ENCODE data around the gene C10orf71. TPM values are rescaled to one million over a fixed set of nuclear protein-coding genes. Genes with fewer than 3 reads are reported as not detected.

Gene C10orf71
- total RNA-seq, 1 donor from 2014 or later = not detected

- Mint-ChIP-seq H3K4me1 (ENCODE audit: low read depth) (peaks cover 3% of the 10 kb centered on the region), H3K27ac (no peak overlapping the region), H3K27me3 (ENCODE audit: low read depth) (peaks cover 2% of the 10 kb centered on the region), H3K9me3 (no peaks in the 10 kb centered on the region), H3K4me3 (ENCODE audit: low read depth) (no peak overlapping the region), H3K36me3 (ENCODE audit: low read depth) (no peaks in the 10 kb centered on the region)
- intact Hi-C loops (cut with micrococcal nuclease) = no loop called here
- no peak for DNase-seq (ENCODE audit: low spot score)
Observed at GRCh38 chr10:49277973-49278372, 21.0 kb upstream of the C10orf71 start.

GRCh38 chr10:49278497-49278981 is 20.4 kb upstream of the C10orf71 start:
- Mint-ChIP-seq H3K27ac (no peak overlapping the region), H3K36me3 (ENCODE audit: low read depth) (no peaks in the 10 kb centered on the region), H3K4me1 (ENCODE audit: low read depth) (peaks cover 3% of the 10 kb centered on the region), H3K27me3 (ENCODE audit: low read depth) (peaks cover 2% of the 10 kb centered on the region), H3K4me3 (ENCODE audit: low read depth) (no peak overlapping the region), H3K9me3 (no peaks in the 10 kb centered on the region)
- DNase-seq (ENCODE audit: low spot score) = no peak
- intact Hi-C loops (cut with micrococcal nuclease) = no loop called here

GRCh38 chr10:49279015-49279880 is 19.7 kb upstream of the C10orf71 start:
- Mint-ChIP-seq H3K27me3 (ENCODE audit: low read depth) (peaks cover 2% of the 10 kb centered on the region), H3K4me3 (ENCODE audit: low read depth) (no peak overlapping the region), H3K9me3 (no peaks in the 10 kb centered on the region), H3K4me1 (ENCODE audit: low read depth) (peaks cover 3% of the 10 kb centered on the region), H3K36me3 (ENCODE audit: low read depth) (no peaks in the 10 kb centered on the region), H3K27ac (no peak overlapping the region)
- no peak for DNase-seq (ENCODE audit: low spot score)
- intact Hi-C loops (cut with micrococcal nuclease) = no loop called here

DNA sequence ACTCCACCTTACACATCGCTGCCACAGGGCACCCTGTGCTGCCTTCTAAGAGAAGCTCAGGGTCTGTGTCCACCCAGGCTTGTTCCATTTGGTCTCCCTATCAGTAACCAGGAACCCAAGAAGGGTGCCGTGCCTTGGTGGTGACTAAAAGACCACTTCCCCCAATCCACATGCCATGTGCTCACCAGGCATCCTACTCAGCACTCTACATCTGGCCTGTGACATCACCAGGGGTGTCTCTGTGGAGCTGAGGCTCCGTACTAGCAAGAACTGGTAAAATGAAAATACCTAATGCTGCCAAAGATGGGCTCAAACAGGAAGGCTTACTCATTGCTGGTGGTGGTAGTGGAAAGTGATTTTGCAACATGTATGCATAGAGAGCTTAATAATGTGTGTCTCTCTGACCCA is 19.0 kb upstream of the C10orf71 start:
- Mint-ChIP-seq H3K36me3 (ENCODE audit: low read depth) (no peaks in the 10 kb centered on the region), H3K27ac (no peak overlapping the region), H3K4me1 (ENCODE audit: low read depth) (peaks cover 3% of the 10 kb centered on the region), H3K4me3 (ENCODE audit: low read depth) (no peak overlapping the region), H3K27me3 (ENCODE audit: low read depth) (peaks cover 4% of the 10 kb centered on the region), H3K9me3 (no peaks in the 10 kb centered on the region)
- intact Hi-C loops (cut with micrococcal nuclease) = no loop called here
- DNase-seq (ENCODE audit: low spot score) = no peak

- Mint-ChIP-seq H3K36me3 (ENCODE audit: low read depth) (no peaks in the 10 kb centered on the region), H3K4me1 (ENCODE audit: low read depth) (peaks cover 3% of the 10 kb centered on the region), H3K27me3 (ENCODE audit: low read depth) (peaks cover 4% of the 10 kb centered on the region), H3K9me3 (no peaks in the 10 kb centered on the region), H3K4me3 (ENCODE audit: low read depth) (no peak overlapping the region), H3K27ac (no peak overlapping the region)
- DNase-seq (ENCODE audit: low spot score) = no peak
- intact Hi-C loops (cut with micrococcal nuclease) = no loop called here
Observed at GRCh38 chr10:49281461-49281860, 17.5 kb upstream of the C10orf71 start.

GRCh38 chr10:49282306-49282705 is 16.7 kb upstream of the C10orf71 start:
- intact Hi-C loops (cut with micrococcal nuclease) = no loop called here
- DNase-seq (ENCODE audit: low spot score) = no peak
- peaks cover 3% of the 10 kb centered on the region for H3K4me1 Mint-ChIP-seq (ENCODE audit: low read depth)
- H3K27me3 Mint-ChIP-seq (ENCODE audit: low read depth) = peaks cover 4% of the 10 kb centered on the region
- no peaks in the 10 kb centered on the region for H3K36me3 Mint-ChIP-seq (ENCODE audit: low read depth)
- no peaks in the 10 kb centered on the region for H3K9me3 Mint-ChIP-seq
- H3K27ac Mint-ChIP-seq = no peak overlapping the region
- no peak overlapping the region for H3K4me3 Mint-ChIP-seq (ENCODE audit: low read depth)

- H3K4me3 Mint-ChIP-seq (ENCODE audit: low read depth) = no peak overlapping the region
- peaks cover 4% of the 10 kb centered on the region for H3K27me3 Mint-ChIP-seq (ENCODE audit: low read depth)
- no peaks in the 10 kb centered on the region for H3K36me3 Mint-ChIP-seq (ENCODE audit: low read depth)
- peaks cover 3% of the 10 kb centered on the region for H3K4me1 Mint-ChIP-seq (ENCODE audit: low read depth)
- DNase-seq (ENCODE audit: low spot score) = no peak
- no peaks in the 10 kb centered on the region for H3K9me3 Mint-ChIP-seq
- intact Hi-C loops (cut with micrococcal nuclease) = no loop called here
- no peak overlapping the region for H3K27ac Mint-ChIP-seq
Observed at GRCh38 chr10:49282879-49283341, 16.1 kb upstream of the C10orf71 start.

DNA sequence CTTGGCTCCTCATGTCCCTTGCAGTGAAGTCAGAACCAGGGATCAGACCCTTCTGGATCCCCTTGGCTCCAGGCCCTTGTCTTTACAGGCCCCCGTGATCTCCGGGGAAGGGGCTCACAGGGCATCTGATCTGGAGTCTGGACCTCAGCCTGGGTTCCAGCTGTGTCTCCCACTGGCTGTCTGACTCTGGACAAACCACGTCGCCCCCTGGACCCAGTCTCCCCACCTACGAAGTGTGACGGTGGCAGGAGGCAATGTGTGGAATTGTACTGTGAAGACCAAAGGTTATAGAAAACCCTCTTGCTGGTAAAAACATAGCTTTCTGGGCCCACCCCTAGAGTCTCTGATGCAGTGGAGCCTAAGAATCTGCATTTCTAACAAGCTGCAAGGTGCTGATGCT is 15.5 kb upstream of the C10orf71 start:
- Mint-ChIP-seq H3K4me3 (ENCODE audit: low read depth) (no peak overlapping the region), H3K27me3 (ENCODE audit: low read depth) (peaks cover 4% of the 10 kb centered on the region), H3K9me3 (no peaks in the 10 kb centered on the region), H3K27ac (no peak overlapping the region), H3K36me3 (ENCODE audit: low read depth) (no peaks in the 10 kb centered on the region), H3K4me1 (ENCODE audit: low read depth) (peaks cover 3% of the 10 kb centered on the region)
- no peak for DNase-seq (ENCODE audit: low spot score)
- intact Hi-C loops (cut with micrococcal nuclease) = no loop called here

- intact Hi-C loops (cut with micrococcal nuclease) = no loop called here
- Mint-ChIP-seq H3K4me3 (ENCODE audit: low read depth) (no peak overlapping the region), H3K4me1 (ENCODE audit: low read depth) (peaks cover 3% of the 10 kb centered on the region), H3K27me3 (ENCODE audit: low read depth) (peaks cover 4% of the 10 kb centered on the region), H3K27ac (no peak overlapping the region), H3K36me3 (ENCODE audit: low read depth) (no peaks in the 10 kb centered on the region), H3K9me3 (no peaks in the 10 kb centered on the region)
- no peak for DNase-seq (ENCODE audit: low spot score)
Observed at GRCh38 chr10:49284356-49284755, 14.6 kb upstream of the C10orf71 start.

DNA sequence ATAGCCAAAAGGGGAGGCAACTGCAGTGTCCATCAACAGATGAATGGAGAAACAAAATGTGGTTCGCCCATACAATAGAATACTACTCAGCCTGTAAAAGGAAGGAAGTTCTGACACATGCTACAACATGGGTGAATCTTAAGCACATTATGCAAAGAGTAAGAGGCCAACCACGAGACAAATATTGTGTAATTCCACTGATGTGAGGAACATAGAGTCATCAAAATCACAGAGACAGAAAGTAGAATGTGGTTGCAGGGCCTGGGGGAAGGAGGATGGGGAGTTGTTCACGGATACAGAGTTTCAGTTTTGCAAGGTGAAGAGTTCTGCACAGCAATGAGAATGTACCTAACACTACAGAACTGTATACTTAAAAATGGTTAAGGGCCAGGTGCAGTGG is 13.7 kb upstream of the C10orf71 start:
- no peaks in the 10 kb centered on the region for H3K9me3 Mint-ChIP-seq
- H3K27ac Mint-ChIP-seq = no peak overlapping the region
- intact Hi-C loops (cut with micrococcal nuclease) = no loop called here

GRCh38 chr10:49286686-49287085 is 12.3 kb upstream of the C10orf71 start:
- H3K9me3 Mint-ChIP-seq = no peaks in the 10 kb centered on the region
- peaks cover 13% of the 10 kb centered on the region for H3K27me3 Mint-ChIP-seq (ENCODE audit: low read depth)
- no peaks in the 10 kb centered on the region for H3K4me1 Mint-ChIP-seq (ENCODE audit: low read depth)
- H3K4me3 Mint-ChIP-seq (ENCODE audit: low read depth) = no peak overlapping the region
- no peak for DNase-seq (ENCODE audit: low spot score)
- intact Hi-C loops (cut with micrococcal nuclease) = no loop called here
- no peaks in the 10 kb centered on the region for H3K36me3 Mint-ChIP-seq (ENCODE audit: low read depth)
- H3K27ac Mint-ChIP-seq = no peak overlapping the region

More for the DNA sequence above, 13.7 kb upstream of the C10orf71 start:
- H3K4me3 Mint-ChIP-seq (ENCODE audit: low read depth) = no peak overlapping the region
- no peaks in the 10 kb centered on the region for H3K36me3 Mint-ChIP-seq (ENCODE audit: low read depth)
- H3K4me1 Mint-ChIP-seq (ENCODE audit: low read depth) = no peaks in the 10 kb centered on the region
- DNase-seq (ENCODE audit: low spot score) = no peak
- peaks cover 8% of the 10 kb centered on the region for H3K27me3 Mint-ChIP-seq (ENCODE audit: low read depth)

GRCh38 chr10:49287689-49288340 is 11.2 kb upstream of the C10orf71 start:
- Mint-ChIP-seq H3K36me3 (ENCODE audit: low read depth) (no peaks in the 10 kb centered on the region), H3K9me3 (no peaks in the 10 kb centered on the region), H3K27me3 (ENCODE audit: low read depth) (peaks cover 20% of the 10 kb centered on the region), H3K4me1 (ENCODE audit: low read depth) (no peaks in the 10 kb centered on the region), H3K27ac (no peak overlapping the region), H3K4me3 (ENCODE audit: low read depth) (no peak overlapping the region)
- intact Hi-C loops (cut with micrococcal nuclease) = no loop called here
- no peak for DNase-seq (ENCODE audit: low spot score)

All from activated T-helper 2 cell treated with anti-CD3 and anti-CD28 coated beads, Interferon-gamma antibody, Interleukin-2, Interleukin-4, amounts not matched to agents 10 μg/mL and 5 μg/mL and 100 μg/mL, durations not matched to agents 14 hours and 24 hours and 36 hours (primary cell).